GM21360 (cell line): ENCODE data around the gene RXFP4.
"Not testable (repeated sequence)": the region's sequence is repeated elsewhere in the genome, so short reads cannot be mapped to it uniquely, and the experiment has no call there.

ENCODE experiments used
- ATAC-seq: cut with Tn5 transposase; IDR thresholded peaks from one replicate; pipeline ENCODE4 v1.9.1; 2021; ENCODE audit warnings: mild to moderate bottlenecking, moderate library complexity; ENCODE audit not compliant: unreplicated experiment

Gene RXFP4

DNA sequence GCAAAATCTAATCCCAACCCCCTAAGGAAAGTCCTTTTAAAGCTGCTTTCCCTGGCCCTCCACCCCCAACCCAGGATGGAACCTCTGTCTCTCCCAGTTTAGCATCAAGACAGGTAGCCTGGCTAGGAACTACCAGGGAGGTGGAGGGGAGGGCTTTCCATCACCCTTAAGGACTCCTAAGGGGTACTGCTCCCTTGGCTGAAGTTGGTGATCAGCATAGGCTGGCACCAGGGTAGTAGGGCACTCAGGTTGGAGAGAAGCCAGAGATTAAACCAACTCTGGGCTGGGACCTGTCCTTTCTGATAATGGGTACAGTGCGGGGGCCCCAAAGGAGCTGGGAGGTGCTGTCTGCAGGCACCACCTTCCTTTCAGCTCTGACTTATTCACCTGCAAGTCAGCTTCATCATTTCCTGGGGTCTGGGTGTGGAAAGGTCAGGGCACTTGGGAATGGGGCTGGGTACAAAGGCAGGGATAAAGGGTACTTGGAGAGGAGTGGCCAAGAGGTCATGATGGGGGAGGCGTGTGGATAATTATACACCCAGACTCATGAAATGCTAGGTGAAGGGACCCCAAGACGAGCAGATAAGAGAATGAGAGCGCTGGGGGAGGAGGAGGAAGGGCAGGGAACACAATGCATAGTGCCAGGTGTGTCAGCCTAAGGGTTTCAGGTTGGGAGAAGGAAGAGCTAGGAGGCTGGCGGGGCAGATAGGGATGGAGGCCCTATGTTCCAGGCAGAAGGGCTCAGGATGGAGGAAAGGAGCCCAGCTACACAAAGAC, 35.7 kb downstream of the RXFP4 start:
- no peak for ATAC-seq

- ATAC-seq: no peak
Observed at GRCh38 chr1:155977690-155978324, 36.4 kb downstream of the RXFP4 start.

- peak; percentile 50 for ATAC-seq
Observed at GRCh38 chr1:155978325-155978972, 37.0 kb downstream of the RXFP4 start, which contains the start of gene ARHGEF2. Gene ARHGEF2, minus strand, starts transcription at chr1:155978547. Its CDS starts 120 bp downstream, at chr1:155978427.

DNA sequence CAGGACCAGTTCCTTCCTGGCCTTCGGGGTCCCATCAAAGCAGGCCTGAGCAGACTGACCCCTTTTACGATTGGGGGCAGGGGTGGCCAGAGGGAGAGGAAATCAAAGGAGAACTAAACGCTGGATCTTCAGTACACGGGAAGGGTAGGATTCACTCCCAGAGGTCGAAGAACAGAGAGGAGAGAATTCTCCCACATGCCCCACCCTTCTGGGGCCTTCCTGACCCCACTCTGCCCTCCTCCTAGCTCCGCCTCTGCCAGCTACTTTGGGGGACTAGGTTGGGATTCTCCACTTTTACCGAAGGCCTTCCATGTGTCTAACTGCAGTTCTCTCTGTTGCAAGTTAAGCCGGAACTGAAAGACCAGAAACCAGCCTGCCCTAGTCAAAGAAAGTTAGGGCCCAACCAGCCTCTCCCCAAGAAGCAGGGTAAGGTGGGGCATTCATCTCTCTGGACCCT, 37.6 kb downstream of the RXFP4 start:
- no peak for ATAC-seq

DNA sequence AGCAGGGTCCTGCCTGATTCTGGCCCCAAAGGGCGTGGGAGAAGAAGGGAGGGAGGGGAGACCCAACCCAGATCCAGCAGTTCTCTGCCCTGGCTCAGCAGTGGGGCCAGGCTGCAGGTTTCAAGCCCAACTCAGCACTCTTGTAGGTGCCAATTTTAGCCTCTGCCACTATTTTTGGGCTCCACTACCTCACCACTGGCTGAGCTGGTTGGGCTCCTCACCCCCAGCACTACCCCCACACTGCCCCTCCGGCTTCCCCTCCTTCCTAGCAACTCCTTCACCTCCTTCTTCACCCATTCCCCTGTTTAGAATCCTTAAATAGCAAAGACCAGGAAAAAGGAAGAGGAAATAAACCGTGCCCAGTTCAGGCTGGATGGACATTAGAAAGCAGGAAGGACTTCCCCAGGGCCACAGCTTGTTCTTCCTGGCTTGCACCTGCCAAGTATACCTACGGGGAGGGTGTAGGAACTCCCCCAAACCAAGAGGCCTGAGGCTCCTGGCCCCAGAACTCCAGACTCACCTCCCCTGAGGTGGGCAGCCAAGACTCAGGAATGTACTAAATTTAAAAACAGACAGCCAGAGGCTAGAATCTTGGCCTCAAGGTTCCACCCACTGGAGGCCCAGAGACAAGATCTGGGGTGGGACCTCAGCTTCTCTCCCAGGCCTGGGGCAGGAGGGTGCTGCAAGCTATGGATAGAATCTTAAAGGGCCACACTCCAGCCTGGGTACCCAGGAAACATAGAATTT, 38.3 kb downstream of the RXFP4 start:
- no peak for ATAC-seq

DNA sequence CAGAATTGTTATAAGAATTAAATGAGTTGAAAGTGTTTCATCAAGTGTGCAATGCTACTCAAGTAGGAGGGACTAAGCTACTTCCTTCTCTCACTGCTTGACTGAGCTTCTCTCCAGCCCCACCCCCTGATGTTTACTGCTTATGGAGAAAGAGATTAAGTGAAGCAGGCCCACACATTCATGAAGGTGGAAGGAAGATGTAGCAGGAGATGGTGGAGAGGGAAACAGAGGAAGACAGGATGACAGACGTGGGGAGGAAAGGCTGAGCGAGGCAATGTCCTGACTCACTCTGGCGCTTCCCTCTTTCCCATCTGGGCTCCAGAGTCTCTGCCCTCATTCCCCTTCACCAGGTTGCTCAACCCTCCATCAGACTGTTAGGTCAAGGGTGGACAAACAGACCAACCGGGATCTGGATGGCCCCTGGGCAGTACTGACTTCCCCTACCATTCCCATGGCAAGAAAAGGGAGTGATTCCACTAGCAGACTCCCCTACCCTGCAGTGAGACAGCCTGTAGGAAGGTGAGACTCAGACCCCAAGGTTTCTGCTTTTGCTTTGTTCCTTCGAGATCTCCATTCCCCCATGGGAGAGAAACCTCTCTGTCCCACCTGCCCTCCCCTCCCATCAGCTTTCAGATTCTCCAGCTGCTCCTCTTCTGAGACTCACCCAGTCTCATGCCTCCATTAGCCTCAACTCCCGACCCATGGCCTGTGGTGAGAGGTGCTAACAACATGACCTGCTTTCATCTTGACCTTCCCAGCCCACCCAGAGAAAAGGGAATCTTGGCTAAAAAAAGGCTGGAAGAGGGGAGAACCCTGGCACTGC, 40.0 kb downstream of the RXFP4 start:
- ATAC-seq: no peak

- no peak for ATAC-seq
Observed at GRCh38 chr1:155982106-155982505, 40.7 kb downstream of the RXFP4 start.

DNA sequence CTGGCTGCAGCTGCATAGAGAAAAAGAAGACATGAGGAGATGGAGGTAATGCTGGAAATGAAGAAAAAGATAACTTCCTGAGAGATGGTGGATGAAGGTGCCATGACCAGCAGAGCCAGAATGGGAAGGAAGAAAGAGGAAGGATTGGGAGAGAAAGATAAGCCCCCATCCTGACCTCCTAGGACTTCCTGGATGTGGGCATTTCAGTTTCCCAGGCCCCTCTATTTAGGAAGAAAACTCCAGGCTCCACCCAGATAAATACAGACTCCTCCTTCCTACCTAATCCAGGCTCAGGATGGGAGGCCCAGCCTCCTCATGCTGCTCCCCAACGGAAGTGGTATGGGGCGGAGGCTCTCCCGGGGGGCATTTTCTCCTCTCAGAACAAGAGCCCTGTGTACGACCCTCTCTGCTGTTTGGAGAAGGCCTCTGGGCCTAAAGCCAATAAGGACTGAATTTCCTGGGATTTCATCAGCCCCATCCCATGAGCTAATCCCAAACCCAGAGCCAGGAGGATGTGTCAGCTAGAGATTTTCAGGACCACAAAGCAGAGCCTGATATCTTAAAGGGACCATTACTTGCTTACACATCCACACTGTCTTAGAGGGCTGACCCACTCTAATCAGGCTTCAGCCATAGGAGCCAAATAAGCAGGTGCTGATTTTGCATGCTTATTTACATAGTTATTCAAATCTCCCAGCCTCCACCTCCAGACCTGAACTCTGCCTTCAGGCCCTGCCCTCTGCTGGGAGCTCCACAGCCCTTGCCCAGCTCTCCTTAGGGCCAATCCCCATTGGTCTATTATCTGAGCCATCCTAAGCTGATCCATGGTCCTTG, 42.0 kb downstream of the RXFP4 start:
- ATAC-seq: no peak

GRCh38 chr1:155984341-155984740, 42.9 kb downstream of the RXFP4 start:
- no peak for ATAC-seq

DNA sequence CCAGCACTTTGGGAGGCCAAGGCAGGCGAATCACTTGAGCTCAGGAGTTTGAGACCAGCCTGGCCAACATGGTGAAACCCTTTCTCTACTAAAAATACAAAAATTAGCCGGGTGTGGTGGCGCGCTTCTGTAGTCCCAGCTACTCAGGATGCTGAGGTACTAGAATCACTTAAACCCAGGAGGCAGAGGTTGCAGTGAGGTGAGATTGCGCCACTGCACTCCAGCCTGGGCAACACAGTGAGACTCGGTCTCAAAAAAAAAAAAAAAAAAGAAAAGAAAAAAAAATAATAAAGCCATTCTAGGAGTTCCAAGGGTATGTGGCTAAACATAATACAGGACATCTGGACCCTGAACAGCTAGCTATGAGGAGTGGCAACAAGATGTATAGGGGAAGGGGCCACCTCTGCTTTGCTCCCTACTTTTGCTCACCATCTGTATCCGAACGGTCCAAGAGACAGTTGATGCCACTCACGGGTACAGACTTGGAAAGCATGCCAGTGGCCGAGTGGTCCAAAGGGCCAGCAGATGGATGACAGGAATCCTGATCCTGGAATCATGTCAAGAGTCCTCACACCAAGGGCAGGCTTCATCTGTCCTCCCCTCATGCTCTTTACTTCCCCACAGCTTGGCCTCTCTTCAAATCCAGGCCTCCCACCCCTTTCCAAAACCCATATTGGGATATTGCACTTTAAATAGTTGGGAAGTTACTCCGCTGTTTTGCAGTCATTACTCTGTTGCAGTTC, 43.6 kb downstream of the RXFP4 start:
- ATAC-seq: not testable (repeated sequence)

DNA sequence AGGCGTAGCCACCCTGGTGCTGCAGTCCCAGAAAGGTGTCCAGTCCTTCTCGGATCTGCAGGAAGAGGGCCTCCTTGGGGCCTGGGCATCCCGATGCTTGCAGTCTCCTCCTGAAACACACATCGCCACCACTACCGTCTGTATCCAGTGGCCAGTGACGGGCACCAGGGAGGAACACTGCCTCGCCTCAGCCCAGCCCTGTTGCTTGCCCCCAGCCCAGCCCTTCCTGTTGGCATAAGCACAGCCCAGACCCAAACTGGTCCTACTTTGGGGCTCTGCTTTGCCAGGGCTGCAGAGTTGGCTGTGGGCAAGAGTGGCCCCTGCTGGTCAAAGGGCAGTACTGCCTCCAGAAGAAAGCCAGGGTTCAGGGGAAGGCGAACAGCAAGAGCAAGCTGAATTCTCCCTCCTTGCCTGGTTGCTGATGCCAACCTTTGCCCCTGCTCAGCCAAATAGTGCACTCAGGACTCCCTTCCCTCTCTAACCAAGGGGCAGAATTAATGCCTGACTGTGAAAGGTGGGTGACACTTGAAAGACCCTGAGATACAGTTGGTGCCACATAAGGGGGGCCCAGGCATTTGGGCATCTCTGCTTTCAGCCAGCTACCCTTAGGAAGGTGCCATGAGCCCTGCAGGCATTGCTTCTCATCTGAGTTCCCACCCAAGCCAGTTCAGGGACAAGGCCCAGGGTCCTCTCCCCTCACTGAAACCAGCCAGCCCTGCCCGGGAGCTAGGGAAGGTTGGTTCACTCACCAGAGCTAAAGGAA, 48.0 kb downstream of the RXFP4 start:
- ATAC-seq: no peak

DNA sequence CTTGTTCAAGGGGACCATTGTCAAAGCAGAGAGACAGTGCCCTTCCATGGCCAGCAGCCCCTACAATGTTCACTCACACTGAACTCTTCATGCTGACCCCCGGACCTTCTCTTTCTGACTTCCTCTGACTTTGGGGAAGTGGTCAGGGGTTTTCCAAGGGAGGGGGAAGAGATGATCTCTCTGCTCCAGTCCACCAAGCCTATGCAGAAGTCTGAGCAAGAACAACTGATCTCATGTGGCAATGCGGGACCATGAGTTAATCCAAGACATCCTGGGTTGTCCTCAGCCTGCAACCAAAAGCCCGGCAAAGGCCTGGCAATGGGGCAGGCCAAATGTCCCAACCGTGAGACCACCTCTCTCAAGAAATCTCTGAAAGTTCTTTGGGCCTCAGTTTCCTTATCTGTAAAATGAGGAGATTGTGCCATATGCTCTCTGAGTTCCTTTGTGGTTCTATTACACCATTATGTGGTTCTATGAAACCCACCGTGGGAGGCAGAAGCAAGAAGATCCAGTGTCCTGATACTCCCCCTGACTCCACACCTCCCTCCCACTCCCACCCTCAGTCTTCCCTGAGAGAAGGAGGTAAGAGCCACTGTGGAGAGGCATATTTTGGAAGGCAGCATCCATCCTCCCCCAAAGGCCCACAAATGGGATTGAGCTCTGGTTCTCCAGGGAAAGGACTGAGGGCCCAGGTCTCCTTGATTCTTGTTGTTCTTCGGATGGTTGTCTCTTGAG, 48.7 kb downstream of the RXFP4 start:
- ATAC-seq: no peak
